AG09319 (cell line): Measurements from ENCODE around the gene CPLANE2.

Source experiments
- DNase-seq: peaks from one replicate; pipeline ENCODE4 v3.0.0-alpha.2; 2010; ENCODE audit warnings: low read depth; ENCODE audit errors: extremely low read depth
- TF ChIP-seq, protein P1 (sequence below): IDR thresholded peaks from 2 replicates; pipeline ENCODE4 v1.5.1; 2011; ENCODE audit warnings: low read depth, mild to moderate bottlenecking, inconsistent platforms, low read length, moderate library complexity

Gene CPLANE2

DNA sequence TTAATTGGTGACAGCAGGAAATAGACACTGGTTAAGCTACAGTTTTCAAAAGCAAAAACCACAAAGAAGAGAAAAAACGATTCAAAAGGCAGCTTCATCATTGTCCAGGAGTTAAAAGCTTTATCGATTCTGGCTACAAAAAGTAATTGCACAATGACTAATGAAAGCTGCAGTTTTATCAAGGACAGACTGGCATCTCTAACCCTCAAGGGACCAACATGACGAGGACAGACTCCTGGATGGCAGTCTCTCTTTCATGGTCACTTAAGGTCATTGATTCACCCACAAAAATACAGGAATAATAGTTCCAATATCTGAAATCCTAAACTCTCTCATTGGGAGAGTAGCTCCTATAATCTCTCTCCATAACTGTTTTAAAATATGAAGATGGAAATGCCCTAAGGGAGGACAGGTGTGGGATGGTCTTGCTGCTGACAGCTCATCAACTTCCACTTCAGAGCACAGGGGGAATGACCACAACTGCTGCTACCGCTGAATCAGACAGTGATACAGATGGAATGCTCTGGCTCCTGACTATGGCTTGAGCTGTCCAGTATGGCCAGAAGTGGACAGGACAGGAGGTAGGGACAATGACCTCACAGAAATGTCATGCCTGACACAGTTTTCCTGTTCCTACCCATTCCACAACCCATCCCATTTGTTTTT lies 17.4 kb upstream of the CPLANE2 start:
- DNase-seq = no peak
- TF ChIP-seq, protein P1, sequence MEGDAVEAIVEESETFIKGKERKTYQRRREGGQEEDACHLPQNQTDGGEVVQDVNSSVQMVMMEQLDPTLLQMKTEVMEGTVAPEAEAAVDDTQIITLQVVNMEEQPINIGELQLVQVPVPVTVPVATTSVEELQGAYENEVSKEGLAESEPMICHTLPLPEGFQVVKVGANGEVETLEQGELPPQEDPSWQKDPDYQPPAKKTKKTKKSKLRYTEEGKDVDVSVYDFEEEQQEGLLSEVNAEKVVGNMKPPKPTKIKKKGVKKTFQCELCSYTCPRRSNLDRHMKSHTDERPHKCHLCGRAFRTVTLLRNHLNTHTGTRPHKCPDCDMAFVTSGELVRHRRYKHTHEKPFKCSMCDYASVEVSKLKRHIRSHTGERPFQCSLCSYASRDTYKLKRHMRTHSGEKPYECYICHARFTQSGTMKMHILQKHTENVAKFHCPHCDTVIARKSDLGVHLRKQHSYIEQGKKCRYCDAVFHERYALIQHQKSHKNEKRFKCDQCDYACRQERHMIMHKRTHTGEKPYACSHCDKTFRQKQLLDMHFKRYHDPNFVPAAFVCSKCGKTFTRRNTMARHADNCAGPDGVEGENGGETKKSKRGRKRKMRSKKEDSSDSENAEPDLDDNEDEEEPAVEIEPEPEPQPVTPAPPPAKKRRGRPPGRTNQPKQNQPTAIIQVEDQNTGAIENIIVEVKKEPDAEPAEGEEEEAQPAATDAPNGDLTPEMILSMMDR = no peak

DNA sequence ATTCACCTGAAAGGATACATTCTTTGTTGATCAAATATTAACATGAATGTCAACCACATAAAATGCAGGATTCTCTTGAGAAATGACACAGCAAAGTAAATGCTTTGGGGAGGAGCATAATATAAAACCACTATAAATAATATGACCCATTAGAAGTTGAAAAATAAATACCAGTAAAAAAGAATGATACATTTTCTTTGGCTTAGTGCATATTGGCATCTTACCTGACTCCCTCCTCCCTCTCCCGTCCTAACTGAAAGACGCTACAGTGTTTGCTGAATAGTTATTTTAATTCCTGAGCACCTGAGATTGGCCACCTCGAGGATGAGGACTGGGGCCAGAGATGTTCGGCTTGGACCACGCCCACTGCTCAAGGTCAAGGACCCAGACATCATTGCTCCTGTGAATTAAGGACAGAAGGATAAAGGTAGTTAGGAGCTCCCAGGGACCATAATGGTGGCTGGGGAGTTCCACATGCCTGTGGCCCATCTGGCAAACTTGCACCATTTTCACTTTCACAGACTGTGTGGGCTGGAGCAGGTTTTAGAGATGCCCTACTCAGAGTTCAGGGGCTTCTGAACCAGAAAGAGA lies 16.4 kb upstream of the CPLANE2 start:
- TF ChIP-seq, protein P1 = no peak
- no peak for DNase-seq

DNA sequence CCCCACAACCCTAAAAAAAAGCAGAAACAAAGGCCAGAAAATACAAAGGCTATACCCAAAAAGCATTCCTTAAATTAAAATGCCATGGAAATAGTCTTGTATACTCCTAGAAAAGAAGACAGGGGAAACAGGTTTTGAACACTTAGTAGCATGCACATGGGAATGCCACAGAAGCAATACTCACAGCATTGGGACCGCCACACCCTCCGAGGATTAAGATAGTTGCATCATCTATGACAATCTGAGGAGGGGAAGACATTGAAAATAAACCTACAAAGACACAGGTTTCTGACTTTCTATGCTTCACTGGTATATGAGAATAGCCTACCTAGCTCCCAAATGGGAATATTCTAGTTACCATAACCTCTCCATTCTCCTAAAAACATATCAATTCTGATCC lies 15.9 kb upstream of the CPLANE2 start:
- no peak for DNase-seq
- TF ChIP-seq, protein P1 = no peak

DNA sequence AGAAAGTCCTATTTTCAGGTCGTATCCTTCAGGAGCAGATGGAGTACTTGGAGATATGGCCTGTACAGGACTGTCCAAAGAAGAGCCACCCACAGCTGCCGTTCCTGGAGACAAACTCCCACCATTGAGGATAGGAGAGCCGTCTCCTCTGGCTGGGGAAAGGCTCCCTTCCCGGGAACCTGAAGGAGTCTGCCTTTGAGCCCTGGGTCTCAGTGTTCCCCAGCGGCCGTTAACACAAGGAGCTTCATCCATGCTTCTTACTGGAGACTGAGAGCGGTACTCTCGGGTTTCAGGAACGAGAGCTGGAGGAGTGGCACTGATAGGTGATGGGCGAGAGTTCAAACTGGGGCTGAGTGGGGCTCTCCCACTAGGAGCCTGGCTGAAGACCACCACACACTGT lies 14.4 kb upstream of the CPLANE2 start:
- TF ChIP-seq, protein P1 = no peak
- DNase-seq = no peak

DNA sequence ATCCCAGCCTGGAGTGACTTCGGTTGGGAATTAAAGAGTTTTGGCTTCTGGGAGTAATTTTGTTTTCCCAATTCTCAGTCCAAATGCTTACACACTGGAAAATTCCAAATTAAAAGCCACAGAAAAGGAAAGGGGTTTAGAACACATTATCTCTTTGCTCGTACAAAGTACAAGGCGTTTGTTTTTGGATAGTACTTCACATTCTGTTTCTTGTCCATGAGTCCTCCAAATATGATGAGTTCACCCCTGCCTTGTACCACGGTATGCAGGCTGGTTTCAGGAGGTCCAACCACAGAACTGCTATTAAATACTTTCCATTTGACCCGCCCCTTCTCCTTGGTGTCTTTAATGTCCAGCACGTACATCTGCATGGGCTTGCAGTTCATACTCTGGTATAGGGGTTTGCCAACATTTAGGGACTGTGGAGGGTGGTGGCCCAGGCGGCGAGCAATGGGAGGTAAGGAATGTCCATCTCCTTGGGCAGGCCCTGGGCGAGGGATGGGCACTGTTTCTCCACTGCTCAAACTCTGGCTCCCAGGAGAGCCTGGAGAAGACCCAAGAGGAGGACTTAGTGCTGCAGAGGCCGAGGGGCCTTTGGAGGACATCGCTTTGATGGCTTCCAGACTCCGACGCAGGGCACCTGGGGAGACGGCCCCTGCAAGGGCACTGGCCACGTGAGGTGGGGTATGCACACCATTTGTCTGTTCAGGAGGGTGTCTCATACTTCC lies 13.7 kb upstream of the CPLANE2 start:
- DNase-seq = no peak
- TF ChIP-seq, protein P1 = no peak

DNA sequence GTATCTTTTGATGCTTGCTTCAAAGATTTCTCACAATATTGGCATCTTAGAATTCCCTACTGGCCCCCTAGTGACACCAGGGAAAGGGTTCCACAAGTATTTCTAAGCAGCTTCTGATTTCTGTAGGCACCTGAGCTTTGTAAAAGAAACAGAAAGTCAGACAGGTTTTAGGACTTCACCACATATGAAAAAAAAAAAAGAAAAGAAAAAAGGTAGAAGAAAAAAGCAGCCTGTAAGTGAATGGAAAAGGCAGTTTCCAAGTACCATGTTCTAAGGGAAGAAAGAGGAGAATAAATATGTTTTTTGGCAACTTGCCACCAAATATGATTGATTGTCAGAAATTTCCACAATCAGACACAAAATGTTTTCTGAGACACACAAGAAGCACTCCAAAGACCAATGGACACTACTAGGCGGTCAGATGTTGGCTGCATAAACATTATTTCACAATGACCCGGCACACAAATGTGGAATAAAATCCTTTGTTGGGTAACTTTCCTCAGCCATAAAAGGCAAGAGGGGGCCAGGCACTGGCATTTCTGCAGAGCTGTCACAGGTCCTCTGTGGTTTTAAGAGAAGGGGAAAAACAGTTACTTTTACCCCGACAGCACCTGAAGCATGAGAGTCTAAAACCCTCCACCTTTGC lies 12.7 kb upstream of the CPLANE2 start:
- TF ChIP-seq, protein P1 = no peak
- peak; percentile 60 for DNase-seq
